Activated CD4-positive, alpha-beta T cell treated with anti-CD3 and anti-CD28 coated beads for 4 hours (primary cell): ENCODE results near the gene TOR4A.
"Not testable (repeated sequence)": the region's sequence is repeated elsewhere in the genome, so short reads cannot be mapped to it uniquely, and the experiment has no call there.

Experiments
- DNase-seq, 2 donors: peaks; one replicate each; pipeline ENCODE4 v3.0.0-alpha.2; 2020

The TOR4A gene

DNA sequence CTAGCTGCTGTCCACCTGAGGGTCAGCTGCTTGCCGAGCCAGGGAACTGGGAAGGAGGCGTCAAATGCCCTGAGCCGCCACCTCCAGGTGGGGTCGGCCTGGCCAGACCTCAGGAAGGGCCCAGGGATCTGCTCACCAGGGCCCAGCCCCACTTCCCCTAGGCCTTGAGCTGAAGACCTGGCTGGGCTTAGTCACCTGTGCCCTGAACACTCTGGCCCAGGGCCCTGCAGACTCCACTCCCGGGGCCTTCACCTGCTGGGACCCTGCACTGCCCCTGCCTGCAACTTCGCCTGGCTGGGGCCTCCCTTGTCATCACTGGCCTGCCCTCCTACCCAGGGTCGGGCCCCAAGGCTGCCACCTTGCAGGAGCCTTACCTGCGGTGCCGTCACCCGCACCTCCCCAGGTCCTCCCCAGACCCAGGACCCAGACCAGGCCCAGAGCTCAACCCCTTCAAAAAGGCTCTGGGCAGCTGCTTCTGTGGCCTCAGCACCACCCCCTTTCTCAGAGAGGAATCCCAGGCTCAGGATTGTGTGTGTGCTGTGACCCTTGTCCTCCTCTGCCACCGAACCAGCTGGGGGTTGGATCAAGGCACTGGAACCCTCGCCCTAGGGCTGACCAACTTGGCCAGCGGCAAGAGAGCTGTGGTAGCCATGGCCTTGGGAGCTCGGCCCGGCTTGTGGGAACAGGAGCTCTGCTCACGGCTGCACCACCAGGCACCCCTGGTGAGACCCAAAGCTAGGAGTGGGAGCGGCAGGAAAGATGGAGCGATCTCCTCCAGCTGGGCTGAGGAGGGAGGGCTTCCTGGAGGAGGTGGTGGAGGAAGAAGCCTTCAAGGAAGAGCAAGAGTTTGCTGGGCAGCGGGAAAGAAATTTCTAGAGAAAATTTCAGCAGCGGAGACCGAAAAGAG, 23.6 kb upstream of the TOR4A start:
- no peak for DNase-seq

DNA sequence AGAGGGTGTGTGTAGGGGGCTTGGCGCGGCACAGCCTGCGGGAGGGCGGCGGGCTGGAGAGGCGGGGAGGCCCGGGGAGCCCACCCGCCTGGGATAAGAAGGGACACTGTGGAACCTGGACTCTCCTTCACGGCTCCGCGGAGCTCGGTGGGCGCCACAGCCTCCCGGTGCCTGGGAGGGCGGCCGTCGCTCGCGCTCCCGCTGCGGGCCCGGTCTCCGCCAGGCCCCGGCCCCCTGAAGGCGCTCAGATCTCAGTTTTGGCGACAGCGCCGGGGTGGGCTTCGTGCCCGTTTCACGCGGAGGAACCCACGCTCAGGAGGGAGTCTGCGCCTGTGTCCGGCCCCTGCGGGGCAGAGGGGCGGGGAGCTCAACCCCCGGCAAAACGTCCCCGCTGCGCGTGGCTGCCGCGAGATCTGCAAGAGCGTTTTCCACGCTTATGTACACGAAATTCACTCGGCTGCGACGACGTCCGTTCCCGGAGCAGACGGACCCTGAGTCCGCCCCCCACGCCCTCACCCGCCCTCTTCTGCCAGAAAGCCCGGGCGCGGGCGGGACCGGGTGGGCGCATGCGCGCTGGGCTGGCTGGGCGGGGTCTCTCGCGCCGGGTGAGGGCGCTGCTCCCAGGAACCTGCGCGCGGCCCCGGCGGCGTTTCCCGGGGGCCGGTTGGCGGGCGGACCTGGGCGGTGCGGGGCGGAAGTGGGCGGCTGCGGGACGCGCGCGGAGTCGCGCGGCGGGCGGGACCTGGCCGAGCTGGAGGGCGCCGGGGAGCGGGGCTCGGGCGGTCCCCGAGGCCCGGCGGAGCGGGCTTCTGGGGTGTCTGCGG, 22.7 kb upstream of the TOR4A start, which contains the start of gene NELFB:
TSS of gene NELFB (plus strand) at position 704 of the 824 bp plus-strand sequence.
- peak; percentile 93 to 94 for DNase-seq

DNA sequence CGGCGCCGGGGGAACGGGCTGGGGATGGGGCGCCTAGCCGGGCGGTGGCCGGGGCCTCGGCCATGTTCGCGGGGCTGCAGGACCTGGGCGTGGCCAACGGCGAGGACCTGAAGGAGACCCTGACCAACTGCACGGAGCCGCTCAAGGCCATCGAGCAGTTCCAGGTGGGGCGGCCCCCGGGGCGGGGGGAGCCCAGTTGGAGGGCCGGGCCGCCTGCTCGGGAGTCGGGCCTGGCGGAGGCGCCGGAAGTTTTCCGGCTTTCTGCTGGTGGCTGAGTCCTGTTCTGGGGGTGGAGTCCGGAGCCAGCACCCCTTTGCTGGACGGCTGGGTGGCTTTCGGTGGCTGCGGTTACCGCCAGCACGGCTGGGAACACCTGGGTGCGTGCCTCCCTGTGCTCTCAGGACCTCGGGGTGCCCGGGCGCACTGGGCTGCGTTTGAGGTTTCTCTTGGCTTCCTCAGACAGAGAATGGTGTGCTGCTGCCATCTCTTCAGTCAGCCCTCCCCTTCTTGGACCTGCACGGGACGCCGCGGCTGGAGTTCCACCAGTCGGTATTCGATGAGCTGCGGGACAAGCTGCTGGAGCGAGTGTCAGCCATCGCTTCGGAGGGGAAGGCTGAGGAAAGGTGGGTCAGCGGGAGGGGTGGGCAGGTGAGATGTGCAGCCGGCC, 21.9 kb upstream of the TOR4A start:
- DNase-seq = peak in 1 of 2 donors; percentile 28

DNA sequence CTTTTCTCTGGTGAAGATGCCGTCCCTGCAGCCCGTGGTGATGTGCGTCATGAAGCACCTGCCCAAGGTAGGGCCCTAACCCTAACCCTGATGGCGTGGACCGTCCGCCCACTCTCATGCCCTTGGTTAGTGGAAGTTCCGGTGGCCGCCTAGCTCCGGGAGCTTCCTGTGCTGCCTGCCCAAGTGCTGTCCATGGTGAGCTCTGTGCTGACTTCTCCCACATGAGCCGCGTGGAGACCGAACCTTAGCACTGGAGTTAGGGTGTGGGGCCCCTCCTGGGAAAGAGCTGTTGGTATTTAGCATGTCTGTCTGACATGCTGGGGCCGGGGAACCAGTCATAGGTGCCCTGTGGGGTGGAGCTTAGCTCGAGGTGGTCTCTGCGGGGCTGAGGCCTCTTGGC, 21.2 kb upstream of the TOR4A start:
- DNase-seq = no peak

DNA sequence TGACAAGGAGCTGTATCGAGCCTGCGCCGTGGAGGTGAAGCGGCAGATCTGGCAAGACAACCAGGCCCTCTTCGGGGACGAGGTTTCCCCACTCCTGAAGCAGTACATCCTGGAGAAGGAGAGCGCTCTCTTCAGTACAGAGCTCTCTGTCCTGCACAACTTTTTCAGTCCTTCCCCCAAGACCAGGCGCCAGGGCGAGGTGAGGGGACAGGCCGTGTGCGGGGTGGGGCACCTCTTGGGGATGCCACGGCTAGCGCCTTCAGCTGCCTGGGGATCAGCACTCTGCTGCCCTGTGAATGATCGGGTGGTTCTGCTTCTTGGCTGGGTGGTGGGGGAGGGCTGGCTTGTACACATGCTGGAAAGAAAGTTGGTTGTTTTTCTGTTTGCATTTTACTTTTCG, 20.7 kb upstream of the TOR4A start:
- DNase-seq = no peak

DNA sequence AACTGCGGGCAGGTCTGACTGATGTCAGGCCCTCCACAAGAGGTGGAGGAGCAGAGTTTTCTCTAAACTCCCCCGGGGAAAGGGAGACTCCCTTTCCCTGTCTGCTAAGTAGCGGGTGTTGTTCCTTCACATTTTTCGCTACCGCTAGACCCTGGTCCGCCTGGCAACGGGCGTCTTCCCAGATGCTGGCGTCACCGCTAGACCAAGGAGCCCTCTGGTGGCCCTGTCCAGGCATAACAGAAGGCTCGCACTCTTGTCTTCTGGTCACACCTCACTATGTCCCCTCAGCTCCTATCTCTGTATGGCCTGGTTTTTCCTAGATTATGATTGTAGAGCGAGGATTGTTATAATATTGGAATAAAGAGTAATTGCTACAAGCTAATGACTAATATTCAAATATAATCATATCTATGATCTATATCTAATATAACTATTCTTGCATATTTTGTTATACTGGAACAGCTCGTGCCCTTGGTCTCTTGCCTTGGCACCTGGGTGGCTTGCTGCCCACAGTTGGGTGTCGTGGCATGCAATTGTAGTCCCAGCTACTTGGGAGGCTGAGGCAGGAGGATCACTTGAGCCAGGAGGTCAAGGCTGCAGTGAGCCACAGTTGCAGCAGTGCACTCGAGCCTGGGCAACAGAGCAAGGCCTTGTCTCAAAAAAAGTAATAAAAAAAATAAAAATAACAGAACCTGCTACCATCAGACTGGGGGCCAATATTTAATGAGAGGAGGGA, 15.2 kb upstream of the TOR4A start:
- DNase-seq = not testable (repeated sequence)

DNA sequence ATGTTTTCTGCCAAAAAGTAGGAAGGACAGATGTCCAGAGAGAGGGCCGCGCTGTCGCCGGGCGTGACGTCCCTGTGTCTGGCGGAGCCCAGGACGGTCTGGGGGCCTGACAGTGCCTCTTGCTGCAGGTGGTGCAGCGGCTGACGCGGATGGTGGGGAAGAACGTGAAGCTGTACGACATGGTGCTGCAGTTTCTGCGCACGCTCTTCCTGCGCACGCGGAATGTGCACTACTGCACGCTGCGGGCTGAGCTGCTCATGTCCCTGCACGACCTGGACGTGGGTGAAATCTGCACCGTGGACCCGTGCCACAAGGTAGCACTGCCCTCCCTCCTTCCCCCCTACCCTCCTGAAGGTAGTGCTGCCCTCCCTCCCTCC, 14.6 kb upstream of the TOR4A start:
- DNase-seq = no peak

DNA sequence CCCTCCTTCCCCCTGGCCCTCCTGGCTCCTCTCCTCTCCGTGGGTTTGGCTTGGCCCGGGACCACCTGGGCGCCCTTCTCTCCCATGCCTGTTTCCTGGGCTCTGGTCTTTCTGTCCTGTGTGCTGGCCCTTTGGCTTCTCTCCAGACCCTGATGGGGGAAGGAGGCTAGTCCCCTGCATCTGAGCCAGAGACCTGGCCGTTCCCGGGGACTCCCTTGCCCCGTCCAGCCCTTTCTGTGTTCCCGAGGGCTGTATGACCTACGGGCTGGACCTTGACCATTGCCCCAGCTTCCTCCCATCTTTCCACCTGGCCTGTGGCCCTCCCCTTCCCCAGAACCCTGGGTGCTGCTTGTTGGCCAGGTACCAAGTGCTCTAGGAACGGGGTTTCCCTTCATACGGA, 14.0 kb upstream of the TOR4A start:
- DNase-seq = no peak

DNA sequence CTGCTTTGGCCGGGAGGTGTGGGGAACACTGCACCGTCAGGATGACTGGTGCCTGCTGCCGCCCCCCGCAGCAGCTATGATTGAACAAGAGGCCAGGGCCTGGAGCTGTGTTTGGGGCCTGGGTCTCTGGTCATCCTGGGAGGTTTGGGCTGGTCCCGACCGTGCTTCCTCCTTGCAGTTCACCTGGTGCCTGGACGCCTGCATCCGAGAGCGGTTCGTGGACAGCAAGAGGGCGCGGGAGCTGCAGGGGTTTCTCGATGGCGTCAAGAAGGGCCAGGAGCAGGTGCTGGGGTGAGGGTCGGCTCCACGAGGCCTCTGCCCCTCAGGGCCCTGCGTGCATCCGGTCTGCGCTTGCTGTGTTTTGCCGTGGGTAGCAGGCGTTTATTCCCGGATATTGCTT, 13.5 kb upstream of the TOR4A start:
- DNase-seq = no peak

DNA sequence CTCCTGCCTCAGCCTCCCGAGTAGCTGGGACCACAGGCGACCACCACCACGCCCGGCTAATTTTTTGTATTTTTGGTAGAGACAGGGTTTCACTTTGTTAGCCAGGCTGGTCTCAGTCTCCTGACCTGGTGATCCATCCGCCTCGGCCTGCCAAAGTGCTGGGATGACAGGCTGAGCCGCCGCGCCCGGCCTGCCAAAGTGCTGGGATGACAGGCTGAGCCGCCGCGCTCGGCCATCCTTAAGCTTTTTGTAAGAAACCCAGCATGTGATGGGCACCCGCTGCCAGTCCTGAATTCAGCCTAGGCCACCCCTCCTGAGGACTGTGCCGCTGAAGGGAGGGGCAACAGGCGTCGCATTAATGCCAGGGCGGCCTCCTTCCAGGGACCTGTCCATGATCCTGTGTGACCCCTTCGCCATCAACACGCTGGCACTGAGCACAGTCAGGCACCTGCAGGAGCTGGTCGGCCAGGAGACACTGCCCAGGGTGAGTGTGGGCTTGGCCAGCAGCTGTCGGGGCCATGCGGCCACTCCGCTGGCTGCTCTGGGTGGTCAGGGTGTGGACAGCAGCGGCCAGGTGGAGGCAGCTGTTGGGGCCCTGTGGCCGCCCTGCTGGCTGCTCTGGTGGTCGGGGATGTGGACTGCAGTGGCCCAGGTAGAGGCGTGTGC, 11.9 kb upstream of the TOR4A start:
- no peak for DNase-seq

DNA sequence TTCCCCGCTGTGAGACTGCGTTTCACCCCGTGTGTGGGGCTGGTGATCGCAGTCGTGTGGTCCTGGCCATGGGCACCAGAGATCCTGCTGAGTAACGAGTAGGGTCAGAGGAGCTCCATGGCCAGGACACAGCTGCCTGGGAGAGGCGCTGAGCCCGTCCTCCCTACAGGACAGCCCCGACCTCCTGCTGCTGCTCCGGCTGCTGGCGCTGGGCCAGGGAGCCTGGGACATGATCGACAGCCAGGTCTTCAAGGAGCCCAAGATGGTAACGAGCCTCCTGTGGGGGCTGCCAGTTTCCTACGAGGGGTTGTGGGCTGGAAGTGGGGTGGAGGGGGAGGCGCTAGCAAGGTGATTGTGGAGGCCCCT, 11.4 kb upstream of the TOR4A start:
- no peak for DNase-seq

DNA sequence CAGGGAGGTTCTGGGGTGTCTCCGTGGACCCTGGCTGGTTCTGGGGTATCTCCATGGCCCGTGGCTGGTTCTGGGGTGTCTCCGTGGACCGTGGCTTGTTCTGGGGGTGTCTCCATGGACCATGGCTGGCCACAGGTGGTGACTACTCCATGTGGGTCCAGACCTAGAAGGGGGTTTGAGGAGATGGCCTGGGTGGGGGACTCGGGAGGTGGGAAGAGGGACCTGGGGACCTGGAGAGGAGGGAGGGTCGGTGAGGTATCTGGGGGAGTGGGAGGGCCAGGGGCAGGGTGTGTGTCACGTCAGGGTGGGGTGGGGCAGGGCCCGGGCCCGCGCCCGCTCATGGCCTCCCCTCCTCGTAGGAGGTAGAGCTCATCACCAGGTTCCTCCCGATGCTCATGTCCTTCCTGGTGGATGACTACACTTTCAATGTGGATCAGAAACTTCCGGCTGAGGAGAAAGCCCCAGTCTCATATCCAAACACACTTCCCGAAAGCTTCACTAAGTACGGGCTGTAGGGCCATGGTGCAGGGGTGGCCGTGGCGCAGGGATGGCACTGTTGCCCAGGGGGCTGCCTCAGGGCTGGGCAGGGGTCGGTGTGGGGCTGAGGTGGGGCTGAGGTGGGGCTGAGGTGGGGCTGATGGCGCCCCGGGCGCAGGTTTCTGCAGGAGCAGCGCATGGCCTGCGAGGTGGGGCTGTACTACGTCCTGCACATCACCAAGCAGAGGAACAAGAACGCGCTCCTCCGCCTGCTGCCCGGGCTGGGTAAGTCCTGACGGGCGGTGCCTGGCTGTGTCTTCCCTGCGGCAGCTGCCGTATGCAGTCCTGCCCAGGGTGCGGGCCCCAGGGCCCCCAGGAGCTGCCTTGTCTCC, 10.7 kb upstream of the TOR4A start:
- DNase-seq = no peak

DNA sequence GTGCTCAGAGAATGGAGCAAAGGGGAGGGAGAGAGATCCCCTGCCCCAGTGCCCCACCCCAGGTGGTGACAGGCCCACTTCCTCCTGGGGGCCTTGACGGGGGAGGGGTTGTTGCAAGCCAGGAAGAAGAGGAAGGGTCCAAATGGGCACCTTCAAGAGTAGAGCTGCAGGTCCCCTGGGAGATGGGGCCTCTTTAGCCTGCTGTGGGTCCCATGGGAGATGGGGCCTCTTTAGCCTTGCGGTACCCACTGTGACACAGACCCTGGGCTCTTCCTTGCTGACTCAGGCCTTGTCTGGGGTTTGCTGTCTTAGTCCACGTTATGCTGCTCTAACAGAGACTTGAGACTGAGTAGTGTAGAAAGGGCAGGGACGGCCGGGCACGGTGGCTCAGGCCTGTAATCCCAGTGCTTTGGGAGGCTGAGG, 9.6 kb upstream of the TOR4A start:
- no peak for DNase-seq

DNA sequence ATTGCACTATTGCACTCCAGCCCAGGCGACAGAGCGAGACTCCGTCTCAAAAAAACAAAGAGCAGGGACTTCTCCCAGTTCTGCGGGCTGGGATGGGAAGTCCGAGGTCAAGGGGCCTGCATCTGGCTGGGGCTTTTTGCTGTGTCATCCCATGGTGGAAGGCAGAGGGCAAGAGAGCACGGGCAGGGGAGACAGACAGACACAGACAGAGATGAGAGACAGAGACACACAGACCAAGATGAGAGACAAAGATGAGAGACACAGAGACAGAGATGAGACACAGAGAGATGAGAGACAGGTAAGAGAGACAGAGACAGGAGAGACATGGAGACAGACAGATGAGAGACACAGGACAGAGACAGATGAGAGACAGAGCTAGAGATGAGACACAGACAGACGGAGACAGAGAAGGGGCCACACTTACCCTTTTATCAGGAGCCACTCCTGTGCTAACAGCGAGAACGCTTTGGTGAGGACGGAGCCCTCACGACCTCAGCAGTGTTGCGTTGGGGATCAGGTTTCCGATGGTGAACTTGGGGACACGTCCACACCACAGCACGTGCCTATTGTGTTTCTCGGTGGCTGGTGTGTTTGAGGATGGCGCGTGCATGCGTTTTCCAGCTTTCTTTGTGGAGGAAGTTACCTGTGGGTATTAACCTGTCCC, 8.9 kb upstream of the TOR4A start:
- no peak for DNase-seq

DNA sequence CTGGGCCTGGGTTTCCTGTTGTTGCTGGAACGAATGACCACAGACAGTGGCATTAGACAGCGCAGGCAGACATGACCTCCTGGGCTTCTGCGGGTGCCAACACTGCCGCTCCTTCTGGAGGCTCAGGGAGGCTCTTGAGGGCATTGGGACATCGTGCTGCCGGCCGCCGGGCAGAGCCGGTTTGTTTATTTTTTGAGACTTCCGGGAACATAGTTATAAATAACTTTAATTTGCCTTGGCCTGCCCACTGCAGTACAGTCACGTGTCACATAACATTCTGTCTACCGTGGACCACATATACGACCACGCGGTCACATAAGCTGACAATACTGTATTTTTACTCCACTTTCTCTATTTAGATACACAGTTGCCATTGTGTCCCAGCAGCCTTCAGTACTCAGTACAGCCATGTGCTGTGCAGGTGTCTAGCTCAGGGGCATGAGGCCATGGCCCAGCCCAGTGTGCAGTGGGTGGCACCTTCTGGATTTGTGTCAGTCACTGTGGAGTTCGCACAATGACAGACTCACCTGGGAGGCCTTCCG, 8.2 kb upstream of the TOR4A start:
- no peak for DNase-seq

DNA sequence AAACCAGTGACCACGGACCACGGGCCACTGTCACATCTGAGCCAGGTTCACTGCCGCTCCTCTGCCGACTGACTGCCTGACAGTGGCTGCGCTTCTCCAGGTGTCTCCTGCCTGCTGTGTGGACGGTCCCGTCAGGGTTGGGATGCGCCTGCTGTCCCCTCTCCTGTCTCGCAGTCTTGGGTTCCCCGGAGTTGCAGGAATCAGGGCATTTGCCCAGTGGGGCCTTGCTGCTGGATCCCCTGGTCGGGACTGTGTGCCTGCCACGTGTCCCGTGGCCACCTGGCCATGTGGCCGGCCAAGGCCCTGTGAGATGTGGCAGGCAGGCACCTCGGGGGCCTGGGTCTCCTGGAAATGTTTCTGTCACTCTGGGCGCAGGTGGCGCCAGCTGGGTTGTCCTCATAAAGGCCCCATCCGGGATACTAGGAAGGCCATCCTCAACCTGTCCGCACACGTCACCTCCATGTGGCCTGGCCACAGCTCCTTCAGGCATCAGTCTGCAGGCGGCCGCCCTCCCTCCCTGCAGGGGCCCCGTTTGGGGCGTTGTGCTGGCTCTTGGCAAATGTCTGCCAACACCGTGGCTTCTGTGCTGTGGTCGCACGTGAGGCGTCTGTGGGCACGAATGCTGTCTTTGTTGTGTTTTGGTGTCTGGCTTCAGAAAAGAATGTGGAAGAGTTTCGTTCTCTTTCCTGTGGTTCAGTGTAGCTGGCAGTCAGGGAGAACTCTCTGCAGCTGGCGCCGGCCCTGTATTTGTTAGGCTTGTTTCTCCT, 6.4 kb upstream of the TOR4A start:
- no peak for DNase-seq

DNA sequence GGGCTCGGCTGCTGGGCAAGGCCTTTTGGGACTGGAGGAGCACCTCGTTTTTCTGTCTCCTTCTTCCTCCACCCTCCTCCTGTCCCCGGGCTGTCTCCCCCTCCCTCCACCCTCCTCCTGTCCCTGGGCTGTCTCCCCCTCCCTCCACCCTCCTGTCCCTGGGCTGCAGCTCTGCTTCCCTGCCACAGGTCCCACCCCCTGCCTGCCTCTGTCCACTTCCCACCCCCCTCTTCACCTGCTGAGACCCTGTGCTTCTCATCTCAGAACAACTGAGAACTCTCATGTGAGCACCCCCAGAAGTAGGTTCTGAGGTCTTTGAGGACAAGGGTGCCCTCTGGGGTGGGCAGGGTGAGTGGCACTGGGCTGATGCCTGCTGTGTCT, 5.8 kb upstream of the TOR4A start:
- DNase-seq = no peak

DNA sequence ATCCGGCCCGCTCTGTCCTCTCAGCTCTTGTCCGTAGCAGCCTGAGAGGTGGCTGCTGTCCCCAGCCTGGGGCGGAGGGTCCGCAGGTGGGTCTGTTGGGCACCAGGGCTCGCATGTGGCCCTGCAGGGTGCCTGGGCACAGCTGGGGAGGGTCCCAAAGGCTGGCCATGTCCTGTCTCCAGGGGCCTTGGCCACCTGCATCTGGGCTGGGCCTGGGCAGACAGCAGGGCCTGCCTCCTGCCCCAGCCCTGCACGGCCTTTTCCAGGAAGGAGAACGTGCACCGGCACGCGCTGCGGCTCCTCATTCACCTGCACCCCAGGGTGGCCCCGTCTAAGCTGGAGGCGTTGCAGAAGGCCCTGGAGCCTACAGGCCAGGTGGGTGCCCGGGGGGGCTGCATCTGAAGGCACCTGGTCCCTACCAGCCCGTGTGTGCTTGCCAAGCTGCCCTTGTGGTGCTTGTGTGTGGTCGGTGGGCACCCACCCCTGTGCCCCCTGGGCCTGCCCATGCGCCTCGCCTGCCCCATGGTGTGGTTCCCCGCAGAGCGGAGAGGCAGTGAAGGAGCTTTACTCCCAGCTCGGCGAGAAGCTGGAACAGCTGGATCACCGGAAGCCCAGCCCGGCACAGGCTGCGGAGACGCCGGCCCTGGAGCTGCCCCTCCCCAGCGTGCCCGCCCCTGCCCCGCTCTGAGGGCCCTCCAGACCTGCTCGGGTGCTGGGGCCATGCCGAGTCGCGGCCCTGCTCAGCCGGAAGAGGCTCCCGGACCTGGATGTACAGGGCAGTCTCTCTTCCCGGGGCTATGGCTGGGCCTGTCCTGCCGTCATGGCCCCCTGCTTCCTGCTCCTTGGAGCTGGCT, 5.1 kb upstream of the TOR4A start:
- no peak for DNase-seq

DNA sequence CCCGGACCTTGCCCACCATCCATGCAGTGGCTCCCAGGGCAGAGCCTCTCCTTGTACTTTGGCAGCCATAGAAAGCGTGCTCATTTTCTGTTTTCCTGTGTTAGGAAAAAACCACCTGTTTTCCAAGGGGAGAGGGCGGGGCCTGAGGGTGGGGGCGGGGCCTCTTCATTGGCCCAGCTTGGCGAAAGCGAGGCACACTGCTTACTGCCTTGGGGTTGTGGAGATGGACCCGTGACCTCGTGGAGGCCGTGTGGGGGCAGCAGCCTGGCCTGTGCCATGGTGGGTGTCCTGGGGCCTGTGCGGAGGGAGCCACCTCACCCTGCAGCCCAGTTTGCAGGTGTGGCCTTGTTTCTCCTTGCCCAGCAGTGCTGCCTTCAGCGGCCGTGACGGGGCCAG, 4.4 kb upstream of the TOR4A start:
- no peak for DNase-seq
